Heart left ventricle (tissue), 13 donors: ENCODE measurements around the gene MUCL3.

Experiments
- CTCF ChIP-seq, 12 donors: fragments of 200-600 bp; sonication (generic) in 4 of 12; IDR thresholded peaks; one replicate each; pipeline versions ENCODE4 v1.5.0 to v1.8.0; 2018 to 2022; ENCODE audit warnings: antibody characterized with exemption in 12 of 12, mild to moderate bottlenecking in 5 of 12
- POLR2A ChIP-seq, 2 donors: fragments of 450-650 bp; IDR thresholded peaks; one replicate each; pipeline ENCODE4 v1.6.1; 2017; ENCODE audit warnings: antibody characterized with exemption in 2 of 2, mild to moderate bottlenecking in 2 of 2, moderate library complexity in 2 of 2
- donor health status: ischemic (EF 13 %, LVEDD 7.1; RV severe dilation, severe dysfunction).
- donor health status: DM: no; HTN: yes; CAD: no.
- donor health status: DM: no; HTN: no; CAD: no.
- donor health status: ischemic (EF 25% LVEDD 6.9; RV normal size, moderate dysfunction).
- donor health status: ischemic (EF 25% LVEDD 5.7; RV mildly dilated, moderate dysfunction).
- donor health status: ischemic (EF 35%, LVEDD 5.7; RV mildly dilated, moderate dysfunction).
- donor health status: nonischemic (EF 11% LVEDD 7.7; RV severe dilation, severe dysfunction).
- donor health status: DM: yes; HTN: yes; CAD: no.
- donor health status: PGD.
- donor health status: ischemic (EF 29% LVEDD 5.4; RV normal size, mild dysfunction).
- donor health status: nonischemic (EF 23%, LVEDD 6.1; RV moderate dilation, normal function).

- TF ChIP-seq CTCF (IDR thresholded peaks at IDR 0.05), result no peak
- no peak for TF ChIP-seq POLR2A (IDR thresholded peaks at IDR 0.05)
These were observed 37.5 kb upstream of the MUCL3 start for GRCh38 chr6:30903236-30903635.
